Measurements from ENCODE around the gene HES3.

Gene HES3

DNA sequence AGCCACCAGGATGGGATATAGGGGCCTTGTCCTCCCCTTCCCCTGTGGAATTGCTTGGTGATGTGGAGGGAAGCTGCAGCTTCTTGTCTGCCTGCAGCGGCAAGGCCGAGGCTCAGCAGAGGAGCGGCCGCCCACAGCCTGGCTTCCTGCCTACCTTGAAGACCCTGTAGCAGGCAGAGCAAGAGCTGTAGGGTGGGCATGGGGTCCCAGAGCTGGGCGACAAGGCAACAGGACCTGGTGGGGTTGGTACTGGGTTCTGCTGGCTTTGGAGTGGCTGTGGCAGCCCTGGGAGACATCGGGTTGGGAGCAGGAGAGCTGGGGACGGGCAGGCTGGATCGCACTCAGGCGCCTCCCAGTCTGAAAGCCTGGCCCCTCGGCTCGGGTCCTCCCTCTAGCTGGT is 22.7 kb downstream of the HES3 start:
- Histone ChIP-seq H4K20me1 (ENCODE audit: insufficient read depth, low read length) (no peaks in the 10 kb centered on the region), H2AFZ (ENCODE audit: low read length) (no peak overlapping the region), H3K4me2 (ENCODE audit: low read length) (no peak overlapping the region), H3K4me3 (ENCODE audit: low read depth, low read length, poor library complexity, severe bottlenecking) (no peak overlapping the region), H3K27ac (ENCODE audit: low read depth, low read length, poor library complexity, severe bottlenecking) (no peak overlapping the region), H3K9me3 (ENCODE audit: low read length) (no peaks in the 10 kb centered on the region), H3K4me1 (ENCODE audit: insufficient read depth, low read length, severe bottlenecking) (no peaks in the 10 kb centered on the region), H3K79me2 (ENCODE audit: insufficient read depth, low read length) (no peaks in the 10 kb centered on the region), H3F3A (ENCODE audit: insufficient read depth, low read length) (no peaks in the 10 kb centered on the region), H3K27me3 (ENCODE audit: insufficient read depth, low read length) (peaks cover 8% of the 10 kb centered on the region; the same call in 1 of the 2 replicates), H3K9ac (ENCODE audit: low read length) (no peak overlapping the region), H3K9me2 (ENCODE audit: low read depth, low read length) (no peaks in the 10 kb centered on the region), H3K36me3 (ENCODE audit: insufficient read depth, low read length) (no peaks in the 10 kb centered on the region)
- TF ChIP-seq, protein P1, sequence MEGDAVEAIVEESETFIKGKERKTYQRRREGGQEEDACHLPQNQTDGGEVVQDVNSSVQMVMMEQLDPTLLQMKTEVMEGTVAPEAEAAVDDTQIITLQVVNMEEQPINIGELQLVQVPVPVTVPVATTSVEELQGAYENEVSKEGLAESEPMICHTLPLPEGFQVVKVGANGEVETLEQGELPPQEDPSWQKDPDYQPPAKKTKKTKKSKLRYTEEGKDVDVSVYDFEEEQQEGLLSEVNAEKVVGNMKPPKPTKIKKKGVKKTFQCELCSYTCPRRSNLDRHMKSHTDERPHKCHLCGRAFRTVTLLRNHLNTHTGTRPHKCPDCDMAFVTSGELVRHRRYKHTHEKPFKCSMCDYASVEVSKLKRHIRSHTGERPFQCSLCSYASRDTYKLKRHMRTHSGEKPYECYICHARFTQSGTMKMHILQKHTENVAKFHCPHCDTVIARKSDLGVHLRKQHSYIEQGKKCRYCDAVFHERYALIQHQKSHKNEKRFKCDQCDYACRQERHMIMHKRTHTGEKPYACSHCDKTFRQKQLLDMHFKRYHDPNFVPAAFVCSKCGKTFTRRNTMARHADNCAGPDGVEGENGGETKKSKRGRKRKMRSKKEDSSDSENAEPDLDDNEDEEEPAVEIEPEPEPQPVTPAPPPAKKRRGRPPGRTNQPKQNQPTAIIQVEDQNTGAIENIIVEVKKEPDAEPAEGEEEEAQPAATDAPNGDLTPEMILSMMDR (IDR thresholded peaks at IDR 0.05; ENCODE audit: low read length) = no peak
- TF ChIP-seq EZH2 (IDR thresholded peaks at IDR 0.05; ENCODE audit: borderline replicate concordance, low read length) = no peak

DNA sequence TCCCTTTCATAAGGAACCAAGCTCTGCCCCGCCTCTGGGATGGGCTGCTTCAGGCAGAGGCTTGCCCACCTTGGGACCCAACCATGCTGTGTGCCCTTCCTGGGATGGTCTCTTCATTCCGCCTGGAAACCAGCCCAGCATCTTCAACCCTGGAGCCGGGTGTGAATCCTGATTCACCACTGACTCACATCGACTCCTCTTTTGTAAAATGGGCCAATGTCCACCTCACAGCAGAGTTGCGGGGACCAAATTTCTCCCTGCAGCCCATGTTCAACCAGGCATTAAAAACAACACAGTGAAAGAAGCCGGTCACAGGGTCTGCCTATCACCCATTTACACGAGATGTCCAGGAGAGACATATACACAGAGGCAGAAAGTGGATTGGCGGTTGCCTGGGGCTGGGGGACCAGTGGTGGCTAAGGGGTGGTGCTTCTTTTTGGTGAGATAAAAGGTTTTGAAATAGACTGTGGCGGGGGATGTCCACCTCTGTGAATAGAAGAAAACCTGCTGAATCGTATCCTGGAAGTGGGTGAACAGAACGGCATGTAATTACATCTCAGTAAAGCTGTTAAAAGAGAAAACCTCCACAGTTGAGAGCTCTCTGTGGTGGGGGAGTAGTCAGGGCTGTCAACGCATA is 23.8 kb downstream of the HES3 start:
- Histone ChIP-seq H2AFZ (ENCODE audit: low read length) (no peak overlapping the region), H3K4me3 (ENCODE audit: low read depth, low read length, poor library complexity, severe bottlenecking) (no peak overlapping the region), H3K4me1 (ENCODE audit: insufficient read depth, low read length, severe bottlenecking) (no peaks in the 10 kb centered on the region), H3K27me3 (ENCODE audit: insufficient read depth, low read length) (peaks cover 8% of the 10 kb centered on the region; the same call in 1 of the 2 replicates), H3K9me2 (ENCODE audit: low read depth, low read length) (no peaks in the 10 kb centered on the region), H3K9me3 (ENCODE audit: low read length) (no peaks in the 10 kb centered on the region), H3K27ac (ENCODE audit: low read depth, low read length, poor library complexity, severe bottlenecking) (no peak overlapping the region), H4K20me1 (ENCODE audit: insufficient read depth, low read length) (no peaks in the 10 kb centered on the region), H3F3A (ENCODE audit: insufficient read depth, low read length) (no peaks in the 10 kb centered on the region), H3K79me2 (ENCODE audit: insufficient read depth, low read length) (no peaks in the 10 kb centered on the region), H3K4me2 (ENCODE audit: low read length) (no peak overlapping the region), H3K9ac (ENCODE audit: low read length) (no peak overlapping the region), H3K36me3 (ENCODE audit: insufficient read depth, low read length) (no peaks in the 10 kb centered on the region)
- TF ChIP-seq EZH2 (IDR thresholded peaks at IDR 0.05; ENCODE audit: borderline replicate concordance, low read length) = no peak
- TF ChIP-seq, protein P1 (IDR thresholded peaks at IDR 0.05; ENCODE audit: low read length) = no peak

DNA sequence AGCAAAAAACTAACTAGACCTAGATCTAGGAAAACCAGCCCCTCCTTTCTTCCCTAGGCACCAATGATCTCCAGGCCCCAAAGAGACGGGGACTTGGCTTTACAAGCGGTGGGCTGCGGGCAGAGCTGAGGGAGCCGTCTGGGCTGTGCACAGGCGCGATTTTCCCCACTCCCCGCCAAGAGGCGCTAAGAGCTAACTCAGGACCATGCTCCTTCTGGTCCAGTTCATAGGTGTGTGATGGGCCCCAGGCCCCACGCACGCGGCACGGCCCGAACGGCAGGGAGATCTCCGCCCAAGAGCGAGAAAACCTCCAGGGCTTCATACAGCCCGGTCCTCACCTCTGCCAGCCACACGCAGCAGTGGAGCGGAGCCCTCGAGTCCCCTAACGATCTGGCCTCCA is 24.4 kb downstream of the HES3 start:
- no peak overlapping the region for H3K27ac ChIP-seq (ENCODE audit: low read depth, low read length, poor library complexity, severe bottlenecking)
- no peaks in the 10 kb centered on the region for H3K9me3 ChIP-seq (ENCODE audit: low read length)
- no peak overlapping the region for H3K9ac ChIP-seq (ENCODE audit: low read length)
- H3K79me2 ChIP-seq (ENCODE audit: insufficient read depth, low read length) = no peaks in the 10 kb centered on the region
- peaks cover 8% of the 10 kb centered on the region; the same call in 1 of the 2 replicates for H3K27me3 ChIP-seq (ENCODE audit: insufficient read depth, low read length)
- no peak overlapping the region for H2AFZ ChIP-seq (ENCODE audit: low read length)
- H3K36me3 ChIP-seq (ENCODE audit: insufficient read depth, low read length) = no peaks in the 10 kb centered on the region
- H3K4me1 ChIP-seq (ENCODE audit: insufficient read depth, low read length, severe bottlenecking) = no peaks in the 10 kb centered on the region
- no peaks in the 10 kb centered on the region for H3K9me2 ChIP-seq (ENCODE audit: low read depth, low read length)
- H3F3A ChIP-seq (ENCODE audit: insufficient read depth, low read length) = no peaks in the 10 kb centered on the region
- no peaks in the 10 kb centered on the region for H4K20me1 ChIP-seq (ENCODE audit: insufficient read depth, low read length)
- no peak overlapping the region for H3K4me2 ChIP-seq (ENCODE audit: low read length)
- TF ChIP-seq, protein P1 (IDR thresholded peaks at IDR 0.05; ENCODE audit: low read length) = no peak
- no peak overlapping the region for H3K4me3 ChIP-seq (ENCODE audit: low read depth, low read length, poor library complexity, severe bottlenecking)
